Measurements from ENCODE around the gene SORBS1. TPM values are rescaled to one million over a fixed set of nuclear protein-coding genes. Genes with fewer than 3 reads are reported as not detected.
A peak's percentile ranks its signal among the peaks of the same experiment; 100 is the strongest.

Gene SORBS1
- total and polyA plus RNA-seq, 12 donors, result 140 to 1,253 (median 1,042) TPM

DNA sequence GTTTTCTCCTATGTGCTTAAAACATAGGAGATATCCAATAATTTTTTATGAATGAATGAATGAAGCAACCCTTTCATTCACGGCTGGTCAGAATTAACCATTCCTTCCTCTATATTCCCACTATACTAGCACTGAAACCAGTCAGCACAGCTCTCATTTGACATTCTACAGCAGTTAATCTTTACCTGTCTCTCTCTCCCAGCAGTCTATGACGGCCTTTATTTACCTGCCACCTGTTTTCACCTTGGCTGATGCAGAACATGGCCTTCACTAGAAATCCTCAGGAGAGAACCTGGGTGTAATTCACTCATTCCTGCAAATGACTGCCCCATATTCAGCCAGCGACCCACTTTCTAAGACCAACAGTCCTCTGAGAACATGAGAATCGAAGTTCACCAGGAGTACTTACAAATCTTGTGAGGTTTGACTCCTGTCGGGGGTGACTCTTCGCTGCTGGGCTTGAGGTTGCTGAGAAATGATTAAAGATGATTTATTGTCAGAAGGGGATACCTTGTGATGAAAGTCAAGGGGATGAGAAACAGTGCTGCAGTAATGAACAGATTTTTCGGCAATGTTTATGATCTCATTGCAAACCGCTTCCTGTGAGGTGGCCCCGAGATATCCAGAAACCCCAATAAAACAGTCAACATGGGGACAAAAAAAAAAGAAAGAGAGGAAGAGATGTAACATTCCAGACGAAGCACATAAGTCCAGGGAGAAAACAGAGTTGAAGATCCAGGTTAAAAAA is 239.4 kb downstream of the SORBS1 start:
- no peak overlapping the region for H3K27ac ChIP-seq

DNA sequence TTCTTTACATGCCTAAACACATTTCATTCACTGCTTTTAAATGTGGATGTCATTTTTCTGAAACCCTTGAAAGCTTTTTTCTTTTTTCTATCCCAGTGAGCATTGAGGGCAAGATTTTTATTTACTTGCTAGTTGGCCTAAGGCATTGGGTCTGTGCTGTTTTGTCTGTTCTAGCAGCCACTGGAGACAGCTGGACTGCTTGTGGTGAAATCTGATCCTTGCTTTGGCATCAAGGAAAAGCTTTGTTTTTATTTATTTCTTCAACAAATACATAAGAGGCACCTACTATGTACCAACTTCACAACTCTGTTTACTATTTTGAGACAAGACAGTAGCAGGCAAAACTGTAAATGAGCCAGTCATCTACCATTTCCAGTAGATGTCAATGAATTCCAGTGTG is 241.9 kb downstream of the SORBS1 start:
- no peaks in the 10 kb centered on the region for H3K9me3 ChIP-seq
- no peak overlapping the region for H3K4me3 ChIP-seq
- DNase-seq (no peak), ATAC-seq (no peak)
- no peaks in the 10 kb centered on the region for H3K27me3 ChIP-seq
- H3K36me3 ChIP-seq, result peaks cover 0 to 100% (median 33%) of the 10 kb centered on the region in 9 donors
- intact Hi-C loops (cut with DNase I), result no loop called here
- no peak overlapping the region for H3K27ac ChIP-seq
- peaks cover 0 to 47% (median 22%) of the 10 kb centered on the region in 9 donors for H3K4me1 ChIP-seq
- TF ChIP-seq, protein P1, sequence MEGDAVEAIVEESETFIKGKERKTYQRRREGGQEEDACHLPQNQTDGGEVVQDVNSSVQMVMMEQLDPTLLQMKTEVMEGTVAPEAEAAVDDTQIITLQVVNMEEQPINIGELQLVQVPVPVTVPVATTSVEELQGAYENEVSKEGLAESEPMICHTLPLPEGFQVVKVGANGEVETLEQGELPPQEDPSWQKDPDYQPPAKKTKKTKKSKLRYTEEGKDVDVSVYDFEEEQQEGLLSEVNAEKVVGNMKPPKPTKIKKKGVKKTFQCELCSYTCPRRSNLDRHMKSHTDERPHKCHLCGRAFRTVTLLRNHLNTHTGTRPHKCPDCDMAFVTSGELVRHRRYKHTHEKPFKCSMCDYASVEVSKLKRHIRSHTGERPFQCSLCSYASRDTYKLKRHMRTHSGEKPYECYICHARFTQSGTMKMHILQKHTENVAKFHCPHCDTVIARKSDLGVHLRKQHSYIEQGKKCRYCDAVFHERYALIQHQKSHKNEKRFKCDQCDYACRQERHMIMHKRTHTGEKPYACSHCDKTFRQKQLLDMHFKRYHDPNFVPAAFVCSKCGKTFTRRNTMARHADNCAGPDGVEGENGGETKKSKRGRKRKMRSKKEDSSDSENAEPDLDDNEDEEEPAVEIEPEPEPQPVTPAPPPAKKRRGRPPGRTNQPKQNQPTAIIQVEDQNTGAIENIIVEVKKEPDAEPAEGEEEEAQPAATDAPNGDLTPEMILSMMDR (IDR thresholded peaks at IDR 0.05), result no peak

More for the DNA sequence above, 239.4 kb downstream of the SORBS1 start:
- DNase-seq (no peak), ATAC-seq (no peak)
- TF ChIP-seq, protein P1 (IDR thresholded peaks at IDR 0.05), result no peak
- Histone ChIP-seq H3K36me3 (peaks cover 0 to 97% (median 27%) of the 10 kb centered on the region in 9 donors), H3K4me3 (no peak overlapping the region), H3K4me1 (peaks cover 0 to 49% (median 22%) of the 10 kb centered on the region in 9 donors), H3K27me3 (no peaks in the 10 kb centered on the region), H3K9me3 (no peaks in the 10 kb centered on the region)
- intact Hi-C loops (cut with DNase I), result no loop called here
- WGBS, 2 donors, result 92 to 95% methylated on average over 10 of the region's 10 CpGs

DNA sequence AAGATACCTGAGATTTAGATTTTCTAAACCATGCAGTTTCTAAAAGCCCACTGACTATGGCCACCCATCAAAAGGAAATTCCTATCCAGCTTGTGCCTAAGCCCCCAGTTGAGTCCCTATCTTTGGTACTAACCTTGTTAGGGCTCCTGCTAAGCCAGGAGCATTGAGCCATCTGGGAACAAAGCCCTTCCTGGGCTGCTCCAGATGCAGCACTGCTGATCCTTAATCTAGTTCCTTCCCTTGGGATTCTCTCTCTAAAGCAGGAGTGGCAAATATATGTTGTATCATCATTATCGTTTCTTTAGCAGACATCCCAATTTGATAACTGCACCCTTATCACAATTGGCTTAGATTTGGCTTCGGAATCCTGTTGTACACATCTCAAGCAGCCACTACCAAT is 245.7 kb downstream of the SORBS1 start:
- ATAC-seq (no peak), DNase-seq (no peak)
- Histone ChIP-seq H3K4me1 (peaks cover 0 to 58% (median 34%) of the 10 kb centered on the region in 9 donors), H3K4me3 (no peak overlapping the region), H3K9me3 (no peaks in the 10 kb centered on the region), H3K36me3 (peaks cover 0 to 86% (median 22%) of the 10 kb centered on the region in 9 donors), H3K27ac (peak overlapping the region in 4 of 10 donors; percentile 4 to 53 (median 22)), H3K27me3 (no peaks in the 10 kb centered on the region)
- intact Hi-C loops (cut with DNase I), result no loop called here
- TF ChIP-seq, protein P1 (IDR thresholded peaks at IDR 0.05), result no peak
- 47 to 52% methylated on average over 2 of the region's 2 CpGs for WGBS, 2 donors

DNA sequence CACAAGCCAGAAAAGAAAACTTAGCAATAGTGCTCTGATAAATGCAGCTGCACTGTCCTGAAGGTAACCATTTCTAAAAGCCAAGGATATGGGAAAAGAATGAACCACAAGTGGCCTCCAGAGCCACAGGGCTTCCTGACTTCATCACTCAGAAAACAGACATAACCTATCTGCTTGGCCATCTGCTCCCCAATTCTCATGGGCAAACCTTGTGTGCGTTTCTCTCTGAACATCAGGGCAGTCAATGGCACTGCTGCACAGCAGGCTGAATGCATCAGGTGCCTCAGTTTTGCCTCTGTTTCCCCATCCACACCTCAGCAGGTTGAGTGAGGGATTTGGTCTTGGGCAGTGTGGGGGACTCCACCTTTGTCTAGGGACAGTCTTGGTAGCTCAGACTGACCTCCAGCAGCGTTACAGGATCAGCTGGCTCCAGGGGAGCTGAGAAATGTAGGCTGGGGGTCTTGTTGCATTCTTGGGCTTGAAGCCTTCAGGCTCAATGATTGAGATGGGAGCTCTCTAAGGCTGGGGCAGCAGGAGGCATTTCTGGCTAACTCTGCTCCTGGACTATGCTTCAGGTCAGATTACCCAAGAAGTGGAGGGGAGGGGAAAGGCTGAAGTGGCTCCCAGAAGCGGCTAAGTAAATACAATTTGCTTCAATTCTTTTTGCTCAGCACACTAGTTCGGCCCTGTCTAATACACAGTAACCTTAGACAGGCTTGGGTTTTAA is 246.8 kb downstream of the SORBS1 start:
- TF ChIP-seq, protein P1 (IDR thresholded peaks at IDR 0.05), result no peak
- WGBS, 2 donors, result 79 to 85% methylated on average over 4 of the region's 4 CpGs

More for the DNA sequence above, 246.8 kb downstream of the SORBS1 start:
- H3K4me1 ChIP-seq, result peaks cover 0 to 63% (median 34%) of the 10 kb centered on the region in 9 donors
- peak in 3 of 8 donors; percentile 3 to 22 (median 12) for ATAC-seq
- peak overlapping the region in 5 of 10 donors; percentile 4 to 53 (median 30) for H3K27ac ChIP-seq
- intact Hi-C loops (cut with DNase I), result no loop called here
- H3K4me3 ChIP-seq, result no peak overlapping the region
- peaks cover 0 to 75% (median 20%) of the 10 kb centered on the region in 9 donors for H3K36me3 ChIP-seq
- DNase-seq, result no peak
- H3K9me3 ChIP-seq, result no peaks in the 10 kb centered on the region
- H3K27me3 ChIP-seq, result no peaks in the 10 kb centered on the region
